GM21529 (cell line): Measurements from ENCODE around the gene PLAC9.
A peak's percentile ranks its signal among the peaks of the same experiment; 100 is the strongest.

Source experiments
- ATAC-seq: cut with Tn5 transposase; IDR thresholded peaks from one replicate; pipeline ENCODE4 v1.9.1; 2021; ENCODE audit not compliant: unreplicated experiment

PLAC9 gene

DNA sequence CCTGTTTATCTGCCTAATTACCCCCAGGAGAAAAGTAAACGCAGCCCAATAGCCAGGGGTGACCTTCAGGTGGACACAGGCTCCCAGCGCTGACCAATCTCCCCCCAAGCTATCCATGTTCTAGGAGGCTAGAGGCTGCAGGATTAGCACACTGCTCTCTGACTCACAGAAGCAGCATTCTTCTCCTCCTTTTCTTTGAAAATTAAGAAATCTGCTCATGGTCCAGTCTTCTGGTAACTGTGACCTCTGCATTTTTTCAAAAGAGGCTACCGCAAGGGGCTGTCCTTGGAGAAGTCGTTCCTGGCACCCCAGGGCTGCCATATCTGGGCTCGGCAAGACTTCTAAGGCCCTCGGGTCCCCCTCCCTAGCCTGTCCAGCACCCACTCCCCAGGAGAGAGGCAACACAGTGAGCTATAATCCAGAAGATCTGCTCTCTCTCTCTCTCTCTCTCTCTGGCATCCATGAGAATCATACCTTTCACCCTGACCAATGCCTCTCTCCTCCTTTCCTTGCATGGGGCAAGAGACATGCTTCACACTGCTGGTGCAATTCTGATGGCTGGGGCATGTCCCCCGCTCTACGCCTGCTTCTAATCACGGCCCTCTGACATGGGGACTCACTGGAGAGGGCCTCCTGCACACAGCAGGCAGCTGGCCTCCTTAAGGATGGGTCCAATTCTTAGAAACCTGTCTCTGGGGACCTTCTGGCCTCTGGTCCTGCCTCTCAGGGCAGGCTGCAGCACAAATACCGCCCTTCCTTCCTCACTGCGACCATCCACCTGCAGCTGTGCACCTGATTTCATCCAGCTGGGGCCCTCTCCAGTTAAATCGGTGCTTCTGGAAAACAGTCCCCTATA is 45.5 kb downstream of the PLAC9 start:
- no peak for ATAC-seq

GRCh38 chr10:80182986-80183385 is 50.5 kb downstream of the PLAC9 start:
- ATAC-seq: no peak

- no peak for ATAC-seq
Measured at GRCh38 chr10:80183436-80183835, 50.9 kb downstream of the PLAC9 start.

- ATAC-seq: no peak
Measured at GRCh38 chr10:80184291-80184690, 51.8 kb downstream of the PLAC9 start.

DNA sequence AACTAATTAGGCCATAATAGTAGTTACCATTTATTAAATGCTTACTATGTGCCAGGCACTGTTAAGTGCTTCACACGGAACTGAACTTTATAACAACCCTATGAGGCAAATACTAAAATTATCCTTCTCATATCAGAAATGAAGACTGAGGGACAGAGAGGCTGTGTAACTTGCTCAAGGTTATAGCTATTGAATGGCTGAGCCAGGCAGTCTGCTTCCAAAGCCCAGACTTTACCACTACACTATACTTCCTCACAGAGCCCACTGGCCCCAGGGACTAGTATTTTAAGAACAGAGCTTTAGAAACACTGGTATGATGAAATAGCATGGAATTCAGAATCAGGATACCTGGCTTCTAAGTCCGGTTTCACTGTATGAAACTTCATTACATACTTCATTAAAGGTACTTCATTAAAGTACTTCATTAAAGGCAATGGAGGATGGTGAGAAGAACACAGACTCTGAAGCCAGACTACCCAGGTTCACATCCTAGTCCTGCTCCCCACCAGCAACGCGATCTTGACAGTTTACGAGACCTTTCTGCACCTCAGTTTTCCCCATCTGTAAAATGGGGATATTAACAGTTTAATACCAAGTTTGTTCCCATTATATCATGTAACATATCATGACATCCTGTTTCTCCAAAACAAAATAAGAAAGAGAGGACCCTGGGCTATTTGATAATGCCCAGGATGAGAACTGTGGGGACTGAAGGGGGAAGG is 53.2 kb downstream of the PLAC9 start:
- no peak for ATAC-seq

- ATAC-seq: no peak
Measured at GRCh38 chr10:80186364-80187012, 54.0 kb downstream of the PLAC9 start.

DNA sequence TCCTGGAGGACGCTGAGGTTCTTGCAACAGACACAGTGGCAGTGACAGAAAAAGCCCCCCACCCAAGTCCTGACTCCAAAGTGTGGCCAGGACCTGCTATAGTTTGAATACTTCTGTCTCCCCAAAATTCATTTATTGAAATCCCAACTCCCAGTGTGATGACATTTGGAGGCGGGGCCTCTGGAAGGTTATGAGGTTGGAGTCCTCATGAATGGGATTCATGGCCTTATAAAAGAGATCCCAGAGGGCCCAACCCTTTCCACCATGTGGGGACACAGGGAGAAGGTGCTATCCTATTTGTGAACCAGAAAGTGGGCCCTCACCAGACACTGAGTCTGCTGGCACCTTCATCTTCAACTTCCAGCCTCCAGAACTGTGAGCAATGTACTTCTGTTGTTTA is 54.5 kb downstream of the PLAC9 start:
- no peak for ATAC-seq

DNA sequence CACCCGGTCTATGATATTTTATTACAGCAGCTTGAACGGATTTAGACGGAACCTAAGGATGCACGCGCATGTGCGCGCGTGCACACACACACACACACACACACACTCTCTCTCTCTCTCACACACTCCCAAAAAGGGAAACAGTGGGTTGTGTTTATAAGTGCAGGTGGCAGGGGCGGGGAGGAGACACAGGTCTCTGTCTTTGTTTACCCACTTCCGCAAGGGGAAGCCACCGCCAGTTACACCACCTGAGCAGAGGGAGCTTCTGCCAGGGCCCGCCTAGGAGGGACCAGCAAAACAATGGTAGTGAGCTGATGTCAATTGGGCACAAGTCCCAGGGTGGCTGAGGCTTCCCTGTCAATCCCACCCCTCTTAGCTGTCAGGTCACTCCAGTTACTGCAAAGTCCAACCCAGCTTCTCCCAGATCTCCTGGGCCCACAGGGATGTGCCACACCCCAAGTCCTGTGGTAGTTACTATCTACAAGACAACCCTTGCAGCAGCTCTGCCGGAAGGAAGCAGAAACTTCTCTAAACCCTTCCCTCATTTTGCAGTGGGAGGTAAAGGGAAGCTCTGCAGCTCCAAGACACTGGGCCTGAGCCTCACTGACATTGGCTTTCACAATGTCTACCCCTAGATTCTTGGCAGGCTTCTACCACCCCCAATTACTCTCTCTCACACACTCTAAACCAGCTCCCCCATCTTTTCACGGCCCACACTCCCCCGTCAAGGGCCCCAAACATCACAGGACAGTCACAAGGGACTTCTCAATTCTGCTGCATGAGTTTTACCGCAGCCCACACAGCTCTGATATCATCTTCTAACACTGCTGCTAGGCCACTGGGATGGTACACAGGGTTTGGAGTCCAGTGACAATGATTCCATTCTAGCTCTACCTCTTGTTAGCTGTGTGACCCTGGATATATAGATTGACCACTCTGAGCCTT is 55.2 kb downstream of the PLAC9 start:
- ATAC-seq: peak; percentile 89

GRCh38 chr10:80188713-80189112 is 56.2 kb downstream of the PLAC9 start:
- no peak for ATAC-seq

DNA sequence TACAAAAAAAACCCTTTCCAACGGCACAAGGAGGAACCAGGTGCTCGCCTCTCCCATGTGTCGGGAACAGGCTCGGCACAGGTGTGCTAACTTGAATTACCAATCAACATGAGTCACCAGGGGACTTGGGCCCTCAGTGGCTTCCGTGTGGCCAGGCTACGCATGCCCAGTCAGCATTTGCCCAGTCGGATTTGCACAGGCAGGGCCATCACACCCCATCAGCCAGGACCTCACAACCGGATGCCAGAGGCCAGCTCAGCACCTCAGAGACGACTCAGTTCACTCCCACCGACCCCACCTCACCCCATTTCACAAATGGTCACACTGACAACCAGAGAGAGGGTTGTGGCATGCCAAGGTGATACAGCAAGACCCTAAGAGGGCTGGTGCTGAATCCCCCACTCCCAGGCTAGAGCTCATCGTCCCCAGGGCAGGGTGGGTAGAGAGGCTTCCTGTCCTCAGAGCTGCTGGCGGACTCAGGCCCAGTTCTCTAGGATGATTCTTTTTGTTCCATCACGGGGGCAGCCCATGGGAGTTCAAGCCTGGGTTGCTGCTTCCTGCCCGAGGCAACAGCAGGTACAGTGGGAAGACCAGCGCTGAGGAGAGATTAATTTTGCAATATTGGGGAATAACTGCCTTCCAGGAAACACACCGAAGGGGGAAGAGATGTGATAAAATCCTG is 59.2 kb downstream of the PLAC9 start:
- no peak for ATAC-seq

- no peak for ATAC-seq
Measured at GRCh38 chr10:80192553-80192952, 60.0 kb downstream of the PLAC9 start.

- no peak for ATAC-seq
Measured at GRCh38 chr10:80194373-80195045, 62.0 kb downstream of the PLAC9 start.
